CD14-positive monocyte (primary cell): ENCODE data around the gene SCP2. TPM values are rescaled to one million over a fixed set of nuclear protein-coding genes. Genes with fewer than 3 reads are reported as not detected.

Experiments used
- DNase-seq, 3 donors: peaks; one replicate each; pipeline ENCODE4 v3.0.0-alpha.2; 2011 to 2022
- H2AFZ ChIP-seq: 2 replicates; pipeline ENCODE4 v1.6.0; 2012; ENCODE audit warnings: mild to moderate bottlenecking, low read depth, low read length, inconsistent platforms; ENCODE audit not compliant: insufficient read depth, poor library complexity, severe bottlenecking
- H3K27ac ChIP-seq, 2 donors: 1 replicate in 1 of 2; 2 replicates in 1 of 2; pipeline ENCODE4 v1.5.1; 2012 to 2013; ENCODE audit warnings: low read length in 2 of 2, control low read depth in 1 of 2, inconsistent platforms in 1 of 2, low read depth in 1 of 2, mild to moderate bottlenecking in 1 of 2
- H3K27me3 ChIP-seq, 2 donors: one replicate each; pipeline versions ENCODE4 v1.6.0 to v1.6.1; 2011 to 2013; ENCODE audit warnings: low read length in 2 of 2; ENCODE audit not compliant: control insufficient read depth in 2 of 2, insufficient read depth in 2 of 2
- H3K36me3 ChIP-seq, 2 donors: replicated peaks in 1 of 2; 1 replicate in 1 of 2; 2 replicates in 1 of 2; pipeline versions ENCODE4 v1.5.1 to v1.6.1; 2012 to 2013; ENCODE audit warnings: low read length in 2 of 2, control low read depth in 1 of 2, inconsistent platforms in 1 of 2, mild to moderate bottlenecking in 1 of 2; ENCODE audit not compliant: insufficient read depth in 2 of 2, control insufficient read depth in 1 of 2
- H3K4me1 ChIP-seq, 2 donors: 1 replicate in 1 of 2; 2 replicates in 1 of 2; pipeline versions ENCODE4 v1.5.1 to v1.6.1; 2012 to 2013; ENCODE audit warnings: low read length in 2 of 2, control low read depth in 1 of 2, inconsistent platforms in 1 of 2, mild to moderate bottlenecking in 1 of 2, moderate library complexity in 1 of 2; ENCODE audit not compliant: insufficient read depth in 2 of 2, control insufficient read depth in 1 of 2
- H3K4me2 ChIP-seq: replicated peaks from 2 replicates; pipeline ENCODE3; 2012; ENCODE audit warnings: low read length, moderate library complexity, mild to moderate bottlenecking; ENCODE audit not compliant: poor library complexity, severe bottlenecking; ENCODE audit errors: extremely low read depth
- H3K4me3 ChIP-seq, 3 experiments: fragments of 200-600 bp in 1 of 3; sonication (generic) in 1 of 3; replicated peaks in 1 of 3; 1 replicate in 2 of 3; 2 replicates in 1 of 3; pipeline ENCODE4 v1.5.1; 2011 to 2013; ENCODE audit warnings: low read length in 3 of 3, mild to moderate bottlenecking in 3 of 3, control low read depth in 2 of 3, low read depth in 2 of 3, inconsistent platforms in 1 of 3, moderate library complexity in 1 of 3
- H3K79me2 ChIP-seq: 2 replicates; pipeline ENCODE4 v1.6.0; 2012; ENCODE audit warnings: mild to moderate bottlenecking, control low read depth, inconsistent platforms, low read length, moderate library complexity; ENCODE audit not compliant: insufficient read depth
- H3K9ac ChIP-seq: 2 replicates; pipeline ENCODE4 v1.6.0; 2017; ENCODE audit warnings: low read length, mild to moderate bottlenecking; ENCODE audit not compliant: insufficient read depth, poor library complexity, severe bottlenecking
- H3K9me3 ChIP-seq, 2 donors: replicated peaks in 1 of 2; 1 replicate in 1 of 2; 2 replicates in 1 of 2; pipeline versions ENCODE4 v1.5.1 to v1.6.1; 2012 to 2013; ENCODE audit warnings: low read length in 2 of 2, control low read depth in 1 of 2; ENCODE audit not compliant: control insufficient read depth in 1 of 2, insufficient read depth in 1 of 2
- H4K20me1 ChIP-seq: 2 replicates; pipeline ENCODE4 v1.6.0; 2012; ENCODE audit warnings: mild to moderate bottlenecking, low read length, control low read depth, moderate library complexity; ENCODE audit not compliant: insufficient read depth
- H3K27ac Mint-ChIP-seq, 7 donors: one replicate each; pipeline ENCODE4 v1.8.0; 2020; ENCODE audit warnings: mild to moderate bottlenecking in 7 of 7, mixed read lengths in 7 of 7, moderate library complexity in 6 of 7, inconsistent platforms in 2 of 7
- H3K27me3 Mint-ChIP-seq, 3 donors: one replicate each; pipeline ENCODE4 v1.8.0; 2021 to 2022; ENCODE audit warnings: low read depth in 3 of 3, mild to moderate bottlenecking in 3 of 3, mixed read lengths in 3 of 3, moderate library complexity in 3 of 3, inconsistent platforms in 1 of 3
- H3K36me3 Mint-ChIP-seq, 2 donors: one replicate each; pipeline ENCODE4 v1.8.0; 2020; ENCODE audit warnings: mixed read lengths in 2 of 2, inconsistent platforms in 1 of 2, mild to moderate bottlenecking in 1 of 2
- H3K4me1 Mint-ChIP-seq: one replicate; pipeline ENCODE4 v1.8.0; 2020; ENCODE audit warnings: mild to moderate bottlenecking, mixed read lengths
- H3K4me3 Mint-ChIP-seq, 2 donors: one replicate each; pipeline ENCODE4 v1.8.0; 2020; ENCODE audit warnings: mild to moderate bottlenecking in 2 of 2, mixed read lengths in 2 of 2, moderate library complexity in 1 of 2
- H3K9me3 Mint-ChIP-seq, 7 donors: one replicate each; pipeline ENCODE4 v1.8.0; 2020 to 2022; ENCODE audit warnings: mixed read lengths in 7 of 7, mild to moderate bottlenecking in 6 of 7, moderate library complexity in 6 of 7, inconsistent platforms in 2 of 7
- CTCF ChIP-seq: fragments of 200-600 bp; IDR thresholded peaks from one replicate; pipeline ENCODE4 v1.8.0; 2022; ENCODE audit warnings: antibody characterized with exemption, mild to moderate bottlenecking
- WGBS: methylation state at CpG from one replicate; pipeline ENCODE4 v1.1.5; 2013; ENCODE audit warnings: missing lambda C conversion rate; ENCODE audit not compliant: insufficient coverage; 5-methylcytosine and 5-hydroxymethylcytosine counted together
- intact Hi-C, 2 donors: fragments of 100-400 bp; cut with micrococcal nuclease; formaldehyde crosslinking; loops; one replicate each; pipeline versions ENCODE4 v1.15.0 to v1.15.1; 2023
- polyA plus RNA-seq, 3 donors: library from polyadenylated mRNA; depleted of rRNA in 1 of 3; unstranded in 2 of 3; stranded (reverse) in 1 of 3; fragments of 300-500 nt in 2 of 3; fragments of >200 nt in 1 of 3; fragmentation: Illumina TruSeq in 2 of 3; gene quantifications; 1 replicate in 2 of 3; 2 replicates in 1 of 3; pipeline ENCODE4 v1.2.3, GENCODE V29; 2012 to 2021

The SCP2 gene
- polyA plus RNA-seq, 3 donors, result 56.3 to 197 (median 156) TPM

- no peaks in the 10 kb centered on the region for H3K9me3 Mint-ChIP-seq
- no peak overlapping the region for H3K27ac Mint-ChIP-seq
- Histone ChIP-seq H3K79me2 (no peaks in the 10 kb centered on the region), H3K27me3 (no peaks in the 10 kb centered on the region), H3K27ac (no peak overlapping the region), H3K4me2 (no peak overlapping the region), H2AFZ (no peak overlapping the region), H3K4me1 (no peaks in the 10 kb centered on the region), H3K36me3 (peaks cover 31 to 93% of the 10 kb centered on the region in 2 donors), H3K9ac (no peak overlapping the region), H4K20me1 (no peaks in the 10 kb centered on the region), H3K4me3 (no peak overlapping the region), H3K9me3 (no peaks in the 10 kb centered on the region)
- 100% methylated on average over 1 of the region's 3 CpGs for WGBS
- H3K4me3 Mint-ChIP-seq, result no peak overlapping the region
- peaks cover 66 to 84% of the 10 kb centered on the region in 2 donors for H3K36me3 Mint-ChIP-seq
- TF ChIP-seq CTCF, result no peak
- DNase-seq, result no peak
- no peaks in the 10 kb centered on the region for H3K27me3 Mint-ChIP-seq
- no peaks in the 10 kb centered on the region for H3K4me1 Mint-ChIP-seq
- intact Hi-C loops, result no loop called here
Observed at GRCh38 chr1:53048960-53049573, 122.0 kb downstream of the SCP2 start.

- no peaks in the 10 kb centered on the region for H3K9me3 ChIP-seq
- Mint-ChIP-seq H3K27ac (no peak overlapping the region), H3K4me1 (no peaks in the 10 kb centered on the region), H3K9me3 (no peaks in the 10 kb centered on the region), H3K27me3 (no peaks in the 10 kb centered on the region), H3K36me3 (peaks cover 66 to 81% of the 10 kb centered on the region in 2 donors), H3K4me3 (no peak overlapping the region)
- intact Hi-C loops, result no loop called here
- TF ChIP-seq CTCF, result no peak
- H3K4me2 ChIP-seq, result no peak overlapping the region
- H3K79me2 ChIP-seq, result no peaks in the 10 kb centered on the region
- H3K27ac ChIP-seq, result no peak overlapping the region
- DNase-seq, result no peak
- H3K27me3 ChIP-seq, result no peaks in the 10 kb centered on the region
- no peak overlapping the region for H3K9ac ChIP-seq
- no peak overlapping the region for H3K4me3 ChIP-seq
- no peaks in the 10 kb centered on the region for H3K4me1 ChIP-seq
- WGBS, result 100% methylated on average over 1 of the region's 3 CpGs
- H2AFZ ChIP-seq, result no peak overlapping the region
- peaks cover 31 to 88% of the 10 kb centered on the region in 2 donors for H3K36me3 ChIP-seq
- H4K20me1 ChIP-seq, result no peaks in the 10 kb centered on the region
Observed at GRCh38 chr1:53049574-53049967, 122.5 kb downstream of the SCP2 start.
